HuH-7.5 (cell line): ENCODE data around the gene NEK3.
"Not testable (repeated sequence)": the region's sequence is repeated elsewhere in the genome, so short reads cannot be mapped to it uniquely, and the experiment has no call there.

ENCODE experiments used
- DNase-seq: peaks from one replicate; pipeline ENCODE4 v3.0.0; 2011; ENCODE audit warnings: low spot score

NEK3 gene

GRCh38 chr13:52159159-52159982 is at the start of gene NEK3:
TSS of gene NEK3 (minus strand) at chr13:52159597. CDS start at chr13:52156191, 3,406 bp downstream.
- peak; percentile 42 for DNase-seq

GRCh38 chr13:52208384-52208783 is 49.0 kb upstream of the NEK3 start:
- DNase-seq, result not testable (repeated sequence)

GRCh38 chr13:52207896-52208295 is 48.5 kb upstream of the NEK3 start:
- not testable (repeated sequence) for DNase-seq

GRCh38 chr13:52207337-52207736 is 47.9 kb upstream of the NEK3 start:
- not testable (repeated sequence) for DNase-seq

GRCh38 chr13:52204546-52204945 is 45.1 kb upstream of the NEK3 start:
- not testable (repeated sequence) for DNase-seq

GRCh38 chr13:52203864-52204263 is 44.5 kb upstream of the NEK3 start:
- not testable (repeated sequence) for DNase-seq

- DNase-seq, result not testable (repeated sequence)
Measured at GRCh38 chr13:52202506-52202905, 43.1 kb upstream of the NEK3 start.

- DNase-seq, result not testable (repeated sequence)
Measured at GRCh38 chr13:52201439-52202193, 42.2 kb upstream of the NEK3 start.

- DNase-seq, result peak; percentile 61
Measured at GRCh38 chr13:52195401-52195837, 36.0 kb upstream of the NEK3 start.

- DNase-seq, result peak; percentile 41
Measured at GRCh38 chr13:52194184-52194868, 34.9 kb upstream of the NEK3 start.

- DNase-seq, result not testable (repeated sequence)
Measured at GRCh38 chr13:52193587-52194183, 34.3 kb upstream of the NEK3 start.

GRCh38 chr13:52187424-52188187 is 28.2 kb upstream of the NEK3 start:
- not testable (repeated sequence) for DNase-seq

GRCh38 chr13:52187029-52187423 is 27.6 kb upstream of the NEK3 start:
- no peak for DNase-seq

- DNase-seq, result not testable (repeated sequence)
Measured at GRCh38 chr13:52181316-52181954, 22.0 kb upstream of the NEK3 start.

- DNase-seq, result no peak
Measured at GRCh38 chr13:52179925-52180324, 20.5 kb upstream of the NEK3 start.

- DNase-seq, result no peak
Measured at GRCh38 chr13:52177276-52177675, 17.9 kb upstream of the NEK3 start.

GRCh38 chr13:52173970-52174369 is 14.6 kb upstream of the NEK3 start:
- DNase-seq, result not testable (repeated sequence)

- DNase-seq, result no peak
Measured at GRCh38 chr13:52173373-52173772, 14.0 kb upstream of the NEK3 start.

- DNase-seq, result not testable (repeated sequence)
Measured at GRCh38 chr13:52171686-52172085, 12.3 kb upstream of the NEK3 start.

- DNase-seq, result not testable (repeated sequence)
Measured at GRCh38 chr13:52170828-52171391, 11.5 kb upstream of the NEK3 start.
